NOMO-1 treated with DMSO at 0.1 percent for 48 hours (cell line): ENCODE measurements around the gene KLC3.

Source experiments
- DNase-seq: peaks from one replicate; lab custom pipeline; 2025; ENCODE audit not compliant: unreplicated experiment; lab: John Stamatoyannopoulos, UW

KLC3 gene

GRCh38 chr19:45348367-45349125 lies 8.0 kb downstream of the KLC3 start:
- no peak for DNase-seq

GRCh38 chr19:45349126-45349415 lies 8.5 kb downstream of the KLC3 start:
- no peak for DNase-seq

- no peak for DNase-seq
Measured at GRCh38 chr19:45349430-45349941, 8.9 kb downstream of the KLC3 start.

- no peak for DNase-seq
Measured at GRCh38 chr19:45350477-45351058, 10.0 kb downstream of the KLC3 start.

GRCh38 chr19:45351401-45351952 lies 10.9 kb downstream of the KLC3 start:
- no peak for DNase-seq

GRCh38 chr19:45352062-45352461 lies 11.5 kb downstream of the KLC3 start:
- no peak for DNase-seq

GRCh38 chr19:45352471-45352870 lies 11.9 kb downstream of the KLC3 start:
- DNase-seq = no peak

- DNase-seq = no peak
Measured at GRCh38 chr19:45352914-45353796, 12.6 kb downstream of the KLC3 start.

- DNase-seq = no peak
Measured at GRCh38 chr19:45354241-45354842, 13.8 kb downstream of the KLC3 start.

GRCh38 chr19:45355402-45355801 lies 14.9 kb downstream of the KLC3 start:
- DNase-seq = no peak

GRCh38 chr19:45355910-45356309 lies 15.4 kb downstream of the KLC3 start:
- DNase-seq = no peak

- DNase-seq = no peak
Measured at GRCh38 chr19:45356760-45357444, 16.4 kb downstream of the KLC3 start.

GRCh38 chr19:45357445-45357783 lies 16.9 kb downstream of the KLC3 start:
- DNase-seq = no peak

GRCh38 chr19:45358213-45358792 lies 17.8 kb downstream of the KLC3 start:
- no peak for DNase-seq

- no peak for DNase-seq
Measured at GRCh38 chr19:45361608-45362007, 21.1 kb downstream of the KLC3 start.

- DNase-seq = no peak
Measured at GRCh38 chr19:45362291-45362690, 21.7 kb downstream of the KLC3 start.

- no peak for DNase-seq
Measured at GRCh38 chr19:45363861-45364459, 23.4 kb downstream of the KLC3 start.

- no peak for DNase-seq
Measured at GRCh38 chr19:45364696-45365095, 24.1 kb downstream of the KLC3 start.

GRCh38 chr19:45368127-45368526 lies 27.6 kb downstream of the KLC3 start:
- DNase-seq = no peak
